LHCN-M2 (cell line): Measurements from ENCODE around the gene ERN1. TPM values are rescaled to one million over a fixed set of nuclear protein-coding genes. Genes with fewer than 3 reads are reported as not detected.
A peak's percentile ranks its signal among the peaks of the same experiment; 100 is the strongest.

Experiments used
- DNase-seq: peaks from one replicate; pipeline ENCODE4 v3.0.0-alpha.2; 2012; ENCODE audit warnings: low read depth
- total RNA-seq: library from RNA; depleted of rRNA; stranded (reverse); fragments of >200 nt; gene quantifications from 2 replicates; pipeline ENCODE4 v1.2.3, GENCODE V29; 2014

ERN1 gene
- total RNA-seq, 1 experiment from 2014 or later: 3.8 TPM

DNA sequence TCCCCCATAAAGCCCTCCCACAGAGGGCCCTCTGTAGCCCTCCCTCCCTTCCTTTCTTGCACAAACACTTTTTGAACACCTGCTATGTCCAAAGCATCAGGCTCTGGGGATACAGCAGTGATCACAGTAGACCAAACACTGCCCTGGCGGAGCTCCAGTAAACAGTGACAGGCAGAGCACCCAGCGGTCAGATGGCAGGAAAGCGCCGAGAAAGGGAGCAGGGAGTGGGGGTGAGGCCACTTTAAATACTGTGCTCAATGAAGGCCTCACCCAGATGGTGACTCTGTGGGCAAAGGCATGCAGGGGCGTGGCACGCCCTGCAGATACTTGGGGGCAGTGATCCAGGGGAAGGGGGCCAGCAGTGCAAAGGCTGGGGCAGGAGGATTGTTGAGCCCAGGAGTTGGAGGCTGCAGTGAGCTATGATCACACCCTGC is 124.2 kb downstream of the ERN1 start:
- DNase-seq: peak; percentile 22

- no peak for DNase-seq
These were observed 124.8 kb downstream of the ERN1 start for GRCh38 chr17:64004903-64005733.

DNA sequence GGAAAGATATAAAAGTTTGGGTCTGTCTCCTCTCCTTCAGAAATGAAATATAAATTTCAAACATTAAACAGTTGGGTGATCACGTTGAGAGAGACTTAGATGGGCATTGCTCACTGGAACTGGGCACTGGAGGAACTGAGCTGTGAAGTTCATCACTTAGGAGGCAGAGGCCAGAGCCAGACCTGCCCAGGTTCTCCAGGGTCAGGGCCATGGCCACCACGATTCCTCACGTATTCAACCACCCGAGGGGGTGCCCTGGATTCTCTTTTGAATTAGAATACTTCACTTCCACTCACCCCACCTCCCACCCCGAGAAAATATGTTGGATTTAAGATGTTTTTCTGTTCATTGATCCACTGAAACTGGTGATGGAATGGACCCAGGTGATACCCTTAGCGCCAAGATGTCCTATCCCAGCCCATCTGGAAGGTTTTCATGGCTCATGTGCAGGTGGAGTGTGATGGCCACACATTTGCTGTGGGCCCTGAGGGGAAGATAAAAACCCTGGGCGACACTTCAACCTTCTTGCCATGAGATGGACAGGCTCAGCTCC is 125.7 kb downstream of the ERN1 start:
- no peak for DNase-seq

DNA sequence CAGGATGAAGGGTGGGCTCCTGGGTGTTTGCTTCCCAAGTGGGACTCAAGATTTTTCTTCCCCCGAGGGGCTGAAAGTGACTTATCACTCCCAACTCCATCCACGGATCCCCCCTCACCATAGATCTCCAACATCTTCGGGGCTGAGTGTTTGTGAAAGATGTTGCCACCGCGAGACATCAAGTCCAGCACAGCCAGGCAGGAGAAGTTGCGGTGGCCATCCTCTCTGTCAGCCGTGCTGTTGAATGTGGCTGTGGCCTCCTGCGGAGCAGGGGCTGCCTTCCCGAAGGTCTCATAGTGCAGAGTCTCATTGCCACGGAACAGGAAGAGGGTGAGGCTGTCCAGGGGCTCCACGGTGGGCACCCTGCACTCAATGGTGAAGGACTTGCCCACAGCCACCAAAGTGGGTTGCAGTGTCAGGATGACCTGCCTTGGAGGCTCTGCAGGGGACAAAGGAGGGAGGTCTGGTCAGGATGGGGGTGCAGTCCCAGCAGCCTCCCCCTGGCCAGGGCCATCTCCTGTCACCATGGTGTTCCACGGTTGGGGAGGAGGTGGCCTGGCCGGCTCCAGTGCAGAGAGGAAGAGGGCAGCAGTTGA is 126.3 kb downstream of the ERN1 start:
- no peak for DNase-seq

GRCh38 chr17:64002658-64003525 is 127.1 kb downstream of the ERN1 start:
- no peak for DNase-seq

DNA sequence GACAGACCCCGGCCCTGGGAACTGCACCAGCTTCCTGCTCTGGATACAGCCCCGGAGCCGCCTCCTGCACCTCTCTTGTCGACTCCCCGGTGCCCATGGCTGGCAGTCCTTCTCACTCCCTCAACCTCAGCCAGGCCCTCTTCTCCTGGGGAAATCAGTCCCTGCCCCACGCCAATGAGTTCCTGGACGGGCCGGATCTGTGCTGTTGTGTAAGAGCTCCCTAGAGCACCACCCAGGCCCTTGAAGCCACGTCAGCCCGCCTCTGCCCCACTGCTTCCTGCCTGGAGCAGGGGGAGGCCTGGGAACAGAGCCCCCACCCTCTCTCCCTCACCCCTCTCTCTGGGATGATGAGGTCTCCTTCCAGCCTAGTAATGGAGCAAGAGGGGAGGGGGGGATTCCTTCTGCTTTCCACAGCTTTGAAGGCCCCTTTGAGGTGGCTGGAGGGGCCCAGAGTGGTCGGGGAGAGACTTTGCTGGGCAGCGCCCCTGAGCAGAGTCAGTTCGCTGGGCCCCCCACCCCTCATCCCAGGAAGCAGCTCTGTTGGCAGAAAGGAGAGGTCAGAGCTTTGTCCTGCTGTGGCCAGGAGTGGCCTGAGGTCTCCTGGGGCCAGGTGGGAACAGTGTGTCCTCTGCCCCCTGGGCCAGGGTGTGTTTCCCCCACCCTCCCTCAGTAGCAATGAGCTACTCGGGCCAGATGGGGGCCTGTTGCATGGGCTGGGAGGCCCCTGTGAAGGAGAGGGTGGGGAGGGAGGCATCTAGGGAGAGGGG is 128.0 kb downstream of the ERN1 start:
- no peak for DNase-seq

DNA sequence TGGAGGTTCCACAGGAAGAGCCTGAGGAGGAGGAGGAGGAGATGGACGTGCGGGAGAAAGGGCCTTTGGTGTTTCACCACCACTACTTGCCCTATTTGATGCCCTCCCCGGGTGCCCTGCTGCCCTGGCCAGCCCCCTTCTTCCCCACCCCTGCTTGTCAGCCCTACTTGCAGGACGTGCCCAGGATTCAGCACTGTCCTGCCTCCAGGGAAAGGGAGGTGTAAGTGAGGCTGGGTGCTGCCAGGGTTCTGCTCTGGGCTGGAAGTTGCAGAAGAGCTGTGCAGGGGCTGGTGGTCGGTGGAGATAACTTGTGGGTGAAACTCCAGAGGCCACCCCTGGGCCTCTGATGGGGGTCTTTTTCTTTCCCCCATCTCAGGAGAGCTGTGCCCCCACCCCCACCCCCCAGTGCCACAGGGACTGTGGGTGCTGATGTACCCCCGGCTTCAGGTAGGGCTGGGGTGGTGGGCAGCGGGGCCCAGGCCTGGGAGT is 128.8 kb downstream of the ERN1 start:
- DNase-seq: no peak

- DNase-seq: no peak
These were observed 130.0 kb downstream of the ERN1 start for GRCh38 chr17:63999680-64000531.

GRCh38 chr17:63998721-63999679 is 130.9 kb downstream of the ERN1 start:
- DNase-seq: no peak

- peak; percentile 42 for DNase-seq
These were observed 131.8 kb downstream of the ERN1 start, which contains the start of gene PRR29 for GRCh38 chr17:63998050-63998720. PRR29 (plus strand) TSS chr17:63998351; CDS start chr17:63998365, 14 bp downstream.

GRCh38 chr17:63997341-63998048 is 132.4 kb downstream of the ERN1 start:
- no peak for DNase-seq

DNA sequence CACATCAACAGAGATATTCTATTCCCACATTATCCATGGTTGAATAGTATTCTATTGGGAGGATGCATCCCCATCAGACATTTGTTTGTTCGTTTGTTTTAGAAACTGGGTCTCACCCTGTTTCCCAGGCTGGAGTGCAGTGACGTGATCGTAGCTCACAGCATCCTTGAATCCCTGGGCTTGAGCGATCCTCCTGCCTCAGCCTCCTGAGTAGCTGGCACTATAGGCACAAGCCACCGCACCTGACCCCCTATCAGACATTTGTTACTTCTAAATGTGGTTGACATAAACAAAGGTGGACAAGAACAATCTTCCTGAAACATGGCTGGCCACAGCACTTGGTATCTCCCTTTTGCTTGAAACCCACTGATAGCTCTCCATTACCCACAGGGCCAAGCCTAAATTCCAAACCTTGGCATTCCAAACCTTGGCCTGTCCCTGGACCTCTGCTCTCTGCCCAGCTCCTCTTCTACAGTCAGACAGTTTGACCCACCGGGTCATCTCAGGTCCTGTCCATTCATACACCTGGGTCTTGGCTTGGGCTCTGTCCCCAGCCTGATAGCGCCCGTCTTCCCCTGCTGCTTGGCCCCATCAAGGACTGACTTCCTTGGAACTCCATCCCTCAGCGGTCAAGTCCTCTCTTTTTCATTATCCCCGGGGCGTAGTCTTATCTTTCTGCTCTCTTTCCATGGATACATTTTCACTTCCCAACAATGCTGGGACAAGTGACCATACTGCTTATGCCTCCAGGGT is 133.3 kb downstream of the ERN1 start:
- DNase-seq: no peak

DNA sequence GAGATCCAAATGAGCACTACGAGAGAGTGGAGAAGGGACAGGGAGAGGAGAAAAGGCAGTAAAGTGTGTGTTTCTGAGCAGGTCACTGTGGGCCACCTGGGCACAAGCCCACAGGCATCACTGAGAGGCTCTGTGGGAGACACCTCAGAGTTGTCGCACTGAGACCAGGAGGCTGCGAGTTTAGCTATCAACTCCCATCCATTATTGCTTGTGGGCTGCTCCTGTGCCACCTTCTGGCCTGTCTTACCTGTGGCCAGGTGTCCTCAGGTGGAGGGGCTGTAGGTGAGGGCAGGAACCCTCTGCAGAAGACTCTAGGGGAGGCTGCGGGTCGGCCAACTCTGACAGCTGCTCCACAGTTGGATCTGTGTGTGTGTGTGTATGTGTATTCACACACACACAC is 134.3 kb downstream of the ERN1 start:
- no peak for DNase-seq

GRCh38 chr17:63993368-63993985 is 136.5 kb downstream of the ERN1 start:
- DNase-seq: no peak

GRCh38 chr17:63991611-63992010 is 138.3 kb downstream of the ERN1 start:
- no peak for DNase-seq
